Subcutaneous adipose tissue (tissue), 4 donors: ENCODE results near the gene HBE1. TPM values are rescaled to one million over a fixed set of nuclear protein-coding genes. Genes with fewer than 3 reads are reported as not detected.

Experiments
- CTCF ChIP-seq: fragments of 450-650 bp; IDR thresholded peaks from one replicate; pipeline ENCODE4 v1.5.1; 2016; ENCODE audit warnings: low read depth, mild to moderate bottlenecking, control low read depth, antibody characterized with exemption, moderate library complexity
- total RNA-seq, 4 donors: library from RNA; depleted of rRNA; stranded (reverse); fragments of >200 nt; gene quantifications; one replicate each; pipeline ENCODE4 v1.1.0, GENCODE V29; 2016

The HBE1 gene
- total RNA-seq, result not detected

- TF ChIP-seq CTCF, result no peak
Measured at GRCh38 chr11:5269715-5270147, at the start of gene HBE1. Gene HBE1, minus strand, starts transcription at chr11:5269945. Its CDS starts 55 bp downstream, at chr11:5269890.

GRCh38 chr11:5317292-5317691 lies 47.5 kb upstream of the HBE1 start:
- TF ChIP-seq CTCF, result no peak

- TF ChIP-seq CTCF, result no peak
Measured at GRCh38 chr11:5310423-5310822, 40.7 kb upstream of the HBE1 start.

- no peak for TF ChIP-seq CTCF
Measured at GRCh38 chr11:5307256-5308019, 37.7 kb upstream of the HBE1 start.

GRCh38 chr11:5304046-5304445 lies 34.3 kb upstream of the HBE1 start:
- no peak for TF ChIP-seq CTCF

- no peak for TF ChIP-seq CTCF
Measured at GRCh38 chr11:5303626-5304025, 33.9 kb upstream of the HBE1 start.

- TF ChIP-seq CTCF, result no peak
Measured at GRCh38 chr11:5301846-5302245, 32.1 kb upstream of the HBE1 start, which contains the start of gene OR51B4. Gene OR51B4, minus strand, starts transcription at chr11:5301946. Its CDS starts 0 bp downstream, at chr11:5301946.
